ENCODE results near the gene ABHD17A. TPM values are rescaled to one million over a fixed set of nuclear protein-coding genes. Genes with fewer than 3 reads are reported as not detected.
A peak's percentile ranks its signal among the peaks of the same experiment; 100 is the strongest.

ABHD17A gene
- total and polyA plus RNA-seq, 9 of the 15 experiments (the other 6 are each of a cell fraction or from before 2014, with no cell fraction given) = 0.04 to 135 (median 21.8) TPM; not detected in 1

DNA sequence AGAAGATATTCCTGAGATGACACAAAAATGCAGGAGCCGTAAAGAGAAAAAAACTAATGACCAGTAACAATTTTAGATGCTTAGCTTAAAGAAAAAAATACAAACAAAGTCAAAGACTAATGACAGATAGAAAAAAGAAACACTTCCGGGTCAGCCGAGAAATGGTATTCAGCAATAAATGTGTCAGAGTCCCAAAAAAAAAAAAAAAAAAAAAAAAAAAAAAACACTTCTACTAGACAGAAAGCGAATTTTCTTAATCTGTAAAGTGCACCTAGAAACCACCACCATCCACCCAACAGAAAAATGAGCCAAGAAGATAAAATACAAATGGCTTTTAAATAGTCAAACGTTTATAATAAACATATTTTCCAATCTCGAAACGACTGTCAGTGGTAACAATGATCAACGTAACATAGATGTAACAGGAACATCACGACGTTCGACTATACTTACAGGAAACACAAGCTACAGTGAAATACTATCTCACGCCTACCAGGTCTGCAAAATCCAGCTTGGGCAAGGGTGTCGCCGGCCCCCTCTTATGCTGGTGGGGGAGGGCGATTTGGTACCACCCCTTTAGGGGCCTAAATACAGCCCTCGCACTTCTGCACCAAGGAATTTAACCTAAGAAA is 10.6 kb downstream of the ABHD17A start:
- H3K9me3 ChIP-seq (replicated peaks; ENCODE audit: control insufficient read depth, insufficient read depth, low read depth, low read length) = no peaks in the 10 kb centered on the region
- H3K79me2 ChIP-seq (ENCODE audit: control insufficient read depth, insufficient read depth, low read length) = peaks cover 63% of the 10 kb centered on the region
- peak; percentile 69 for FAIRE-seq
- DNase-seq (ENCODE audit: extremely low read depth in 1 of 4, low spot score in 3 of 4) = peak in 1 of 4 experiments; percentile 61
- no peak overlapping the region for H2AFZ ChIP-seq (ENCODE audit: low read depth, low read length)
- H3K4me2 ChIP-seq (ENCODE audit: insufficient read depth, low read length) = peak overlapping the region; percentile 97
- H3K27me3 ChIP-seq (ENCODE audit: control insufficient read depth in 2 of 2, insufficient read depth in 2 of 2, low read length in 2 of 2) = no peaks in the 10 kb centered on the region
- CTCF ChIA-PET (ENCODE audit: low intra/inter-chr PET ratio) = interaction anchor here (0.6 kb wide), 1 partner anchor 55 kb away, joined by 5 read pairs; no protein-coding TSS in a partner anchor
- whole genome bisulfite sequencing (ENCODE audit: insufficient coverage, low coverage, missing lambda C conversion rate) = under 1% methylated on average over 16 of the region's 16 CpGs
- H3K27ac ChIP-seq (ENCODE audit: extremely low read depth, low read depth, low read length) = peak overlapping the region; percentile 94
- POLR2A ChIA-PET = interaction anchor here (0.6 to 2.3 kb wide), 8 partner anchors 9 to 175 kb away, joined by 3 to 24 read pairs (median 4); no protein-coding TSS in a partner anchor
- peaks cover 37 to 50% of the 10 kb centered on the region in 2 experiments for H3K4me1 ChIP-seq (replicated peaks in 1 of 2; ENCODE audit: control insufficient read depth in 2 of 2, insufficient read depth in 2 of 2, low read length in 2 of 2)
- in situ Hi-C loops (cut with MboI) (no loop called here), intact Hi-C loops (cut with micrococcal nuclease) (no loop called here)
- H4K20me1 ChIP-seq (replicated peaks; ENCODE audit: control insufficient read depth, insufficient read depth, low read length) = peaks cover 5% of the 10 kb centered on the region; the same call in 1 of the 2 replicates
- ATAC-seq = peak; percentile 3; the same call in 1 of the 3 replicates
- no peaks in the 10 kb centered on the region for H3K9me1 ChIP-seq (ENCODE audit: control insufficient read depth, insufficient read depth, low read length)
- H3K4me3 ChIP-seq = peak overlapping the region; percentile 100
- BruUV-seq (replicated peaks) = no TSS peak
- peak overlapping the region; percentile 95 to 99; a peak in 3 of 4 replicates for H3K9ac ChIP-seq (ENCODE audit: insufficient read depth in 1 of 2, low read depth in 2 of 2, low read length in 2 of 2)
- peaks cover 37% of the 10 kb centered on the region; the same call in 2 of the 3 replicates for H3K36me3 ChIP-seq (ENCODE audit: control insufficient read depth, insufficient read depth, low read length)
- no peak for TF ChIP-seq DIDO1 (tag; IDR thresholded peaks at IDR 0.05; ENCODE audit: low read depth)
- no peak for TF ChIP-seq CBFB (CRISPR knock-in tag; IDR thresholded peaks at IDR 0.05)
- TF ChIP-seq CBX3 (IDR thresholded peaks at IDR 0.05; ENCODE audit: borderline replicate concordance in 1 of 2, low read length in 2 of 2) = no peak
- TF ChIP-seq PYGO2 (tag; IDR thresholded peaks at IDR 0.05) = no peak
- TF ChIP-seq NR2C2 (CRISPR knock-in tag; IDR thresholded peaks at IDR 0.05) = no peak
- peak; percentile 97 for TF ChIP-seq NR2C2 (tag; IDR thresholded peaks at IDR 0.05)
- TF ChIP-seq SIN3A (IDR thresholded peaks at IDR 0.05; ENCODE audit: borderline replicate concordance in 2 of 2, control insufficient read depth in 1 of 2, low read depth in 2 of 2, low read length in 2 of 2) = 0 out of 4 replicates have a peak, but pooled peaks of 1 of the 2 experiments have one; percentile 60
- TF ChIP-seq LCOR (CRISPR knock-in tag; IDR thresholded peaks at IDR 0.05) = no peak
- no peak for TF ChIP-seq MAZ (CRISPR knock-in tag; conservative IDR thresholded peaks at IDR 0.05 in 1 of 2, IDR thresholded peaks at IDR 0.05 in 1 of 2)
- no peak for TF ChIP-seq PPARD (CRISPR knock-in tag; IDR thresholded peaks at IDR 0.05)
- TF ChIP-seq, protein P1, sequence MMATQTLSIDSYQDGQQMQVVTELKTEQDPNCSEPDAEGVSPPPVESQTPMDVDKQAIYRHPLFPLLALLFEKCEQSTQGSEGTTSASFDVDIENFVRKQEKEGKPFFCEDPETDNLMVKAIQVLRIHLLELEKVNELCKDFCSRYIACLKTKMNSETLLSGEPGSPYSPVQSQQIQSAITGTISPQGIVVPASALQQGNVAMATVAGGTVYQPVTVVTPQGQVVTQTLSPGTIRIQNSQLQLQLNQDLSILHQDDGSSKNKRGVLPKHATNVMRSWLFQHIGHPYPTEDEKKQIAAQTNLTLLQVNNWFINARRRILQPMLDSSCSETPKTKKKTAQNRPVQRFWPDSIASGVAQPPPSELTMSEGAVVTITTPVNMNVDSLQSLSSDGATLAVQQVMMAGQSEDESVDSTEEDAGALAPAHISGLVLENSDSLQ (IDR thresholded peaks at IDR 0.05) = peak; percentile 22; the same call in 1 of the 2 replicates
- no peak for TF ChIP-seq ZNF134 (CRISPR knock-in tag; conservative IDR thresholded peaks at IDR 0.05)
- no peak for TF ChIP-seq MBD2 (IDR thresholded peaks at IDR 0.05; ENCODE audit: borderline replicate concordance, low read depth)
- TF ChIP-seq, protein P2, sequence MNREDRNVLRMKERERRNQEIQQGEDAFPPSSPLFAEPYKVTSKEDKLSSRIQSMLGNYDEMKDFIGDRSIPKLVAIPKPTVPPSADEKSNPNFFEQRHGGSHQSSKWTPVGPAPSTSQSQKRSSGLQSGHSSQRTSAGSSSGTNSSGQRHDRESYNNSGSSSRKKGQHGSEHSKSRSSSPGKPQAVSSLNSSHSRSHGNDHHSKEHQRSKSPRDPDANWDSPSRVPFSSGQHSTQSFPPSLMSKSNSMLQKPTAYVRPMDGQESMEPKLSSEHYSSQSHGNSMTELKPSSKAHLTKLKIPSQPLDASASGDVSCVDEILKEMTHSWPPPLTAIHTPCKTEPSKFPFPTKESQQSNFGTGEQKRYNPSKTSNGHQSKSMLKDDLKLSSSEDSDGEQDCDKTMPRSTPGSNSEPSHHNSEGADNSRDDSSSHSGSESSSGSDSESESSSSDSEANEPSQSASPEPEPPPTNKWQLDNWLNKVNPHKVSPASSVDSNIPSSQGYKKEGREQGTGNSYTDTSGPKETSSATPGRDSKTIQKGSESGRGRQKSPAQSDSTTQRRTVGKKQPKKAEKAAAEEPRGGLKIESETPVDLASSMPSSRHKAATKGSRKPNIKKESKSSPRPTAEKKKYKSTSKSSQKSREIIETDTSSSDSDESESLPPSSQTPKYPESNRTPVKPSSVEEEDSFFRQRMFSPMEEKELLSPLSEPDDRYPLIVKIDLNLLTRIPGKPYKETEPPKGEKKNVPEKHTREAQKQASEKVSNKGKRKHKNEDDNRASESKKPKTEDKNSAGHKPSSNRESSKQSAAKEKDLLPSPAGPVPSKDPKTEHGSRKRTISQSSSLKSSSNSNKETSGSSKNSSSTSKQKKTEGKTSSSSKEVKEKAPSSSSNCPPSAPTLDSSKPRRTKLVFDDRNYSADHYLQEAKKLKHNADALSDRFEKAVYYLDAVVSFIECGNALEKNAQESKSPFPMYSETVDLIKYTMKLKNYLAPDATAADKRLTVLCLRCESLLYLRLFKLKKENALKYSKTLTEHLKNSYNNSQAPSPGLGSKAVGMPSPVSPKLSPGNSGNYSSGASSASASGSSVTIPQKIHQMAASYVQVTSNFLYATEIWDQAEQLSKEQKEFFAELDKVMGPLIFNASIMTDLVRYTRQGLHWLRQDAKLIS (CRISPR knock-in tag; IDR thresholded peaks at IDR 0.05) = 0 out of 2 replicates have a peak, but pooled peaks have one; percentile 49
- TF ChIP-seq SAP30 (IDR thresholded peaks at IDR 0.05; ENCODE audit: borderline replicate concordance, insufficient read depth, low read depth, low read length, poor library complexity, severe bottlenecking) = peak; percentile 46
- TF ChIP-seq ELF2 (CRISPR knock-in tag; IDR thresholded peaks at IDR 0.05) = no peak

Data from K562 (cell line).